Activated CD4-positive, alpha-beta T cell treated with anti-CD3 and anti-CD28 coated beads for 1 hour (primary cell): ENCODE measurements around the gene GABRR2.
"Not testable (repeated sequence)": the region's sequence is repeated elsewhere in the genome, so short reads cannot be mapped to it uniquely, and the experiment has no call there.

Experiments
- DNase-seq: peaks from one replicate; pipeline ENCODE4 v3.0.0-alpha.2; 2020

The GABRR2 gene

DNA sequence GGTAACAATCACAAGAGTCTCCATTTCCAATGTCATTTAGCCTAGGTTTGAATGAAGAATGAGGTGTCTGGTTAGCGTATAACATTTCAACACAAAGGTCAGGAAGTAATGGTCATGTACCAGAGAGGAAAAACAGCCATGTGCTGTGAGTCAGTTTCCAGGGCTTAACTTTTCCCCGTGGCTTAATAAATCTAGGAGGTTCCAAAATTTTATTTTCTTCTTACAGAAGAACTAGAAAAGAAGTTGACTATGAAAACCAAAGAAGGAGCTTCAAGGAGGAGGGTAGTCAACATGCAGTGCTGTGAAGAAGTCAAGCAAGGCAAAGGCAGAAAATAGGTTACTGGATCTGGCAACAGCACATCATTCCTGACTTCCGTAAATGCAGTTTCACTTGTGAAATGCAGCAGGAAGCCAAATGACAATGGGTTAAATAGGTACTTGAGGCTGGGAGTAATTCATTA, 8.4 kb upstream of the GABRR2 start:
- no peak for DNase-seq

DNA sequence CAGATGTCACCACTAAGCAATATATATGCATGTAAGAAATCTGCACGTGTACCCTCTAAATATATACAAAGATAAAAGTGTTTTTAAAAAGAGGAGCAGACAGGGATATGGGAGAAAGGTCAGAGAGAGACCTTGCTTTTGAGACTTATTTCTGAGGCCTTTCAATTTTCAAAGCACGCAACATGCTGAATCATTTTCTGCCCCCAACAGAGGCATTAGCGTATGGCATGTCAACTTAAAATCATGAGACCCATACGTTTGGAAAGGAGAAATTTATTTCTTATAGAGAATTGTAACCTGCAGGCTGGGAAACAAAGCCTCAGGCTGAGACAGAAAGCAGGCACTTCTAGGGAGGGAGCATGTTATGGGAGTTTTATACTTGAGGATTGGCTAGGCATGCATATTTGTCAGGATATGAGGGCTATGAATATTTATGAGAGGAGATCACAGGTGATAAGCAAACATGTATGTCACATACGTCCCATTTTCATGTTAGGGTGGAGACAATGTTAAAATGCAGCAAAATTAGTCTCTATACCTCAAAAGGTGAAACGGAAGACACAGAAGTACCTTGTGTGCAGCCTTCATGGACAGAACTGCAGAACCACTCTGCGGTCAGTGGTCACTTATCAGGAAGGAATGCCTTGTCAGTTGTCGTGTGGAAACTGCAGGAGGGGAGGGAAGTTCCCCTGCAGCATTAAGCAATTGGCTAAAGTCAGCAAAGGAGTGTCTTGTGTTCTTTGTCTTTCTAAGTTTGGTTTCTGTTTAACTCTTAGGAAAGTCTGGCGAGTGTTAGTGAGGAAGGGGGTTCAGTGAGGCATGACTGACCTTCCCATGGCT, 6.3 kb upstream of the GABRR2 start:
- DNase-seq: no peak

DNA sequence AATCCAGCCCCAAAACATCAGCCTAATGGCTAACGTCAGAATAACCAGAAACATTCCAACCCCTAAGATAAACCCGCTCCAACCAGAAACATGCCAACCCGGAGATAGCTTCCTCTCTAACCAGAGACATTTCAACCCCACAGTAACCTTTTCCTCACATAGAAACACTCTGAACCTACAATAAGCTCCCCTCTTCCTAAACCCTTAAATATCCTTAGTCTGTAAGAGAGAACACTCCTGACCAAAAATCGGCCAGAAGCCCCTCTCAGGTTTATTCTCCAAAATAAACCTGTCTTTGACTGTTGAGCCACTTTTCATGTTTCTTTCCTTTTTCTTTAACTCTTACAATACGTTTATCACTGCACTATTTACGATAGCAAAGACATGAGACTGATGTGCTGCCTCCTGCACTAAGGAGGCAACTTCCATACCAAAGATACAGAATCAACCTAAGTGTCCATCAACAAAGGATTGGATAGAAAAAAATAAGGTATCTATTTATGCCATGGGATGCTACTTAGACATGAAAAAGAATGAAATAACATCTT, 5.0 kb upstream of the GABRR2 start:
- no peak for DNase-seq

DNA sequence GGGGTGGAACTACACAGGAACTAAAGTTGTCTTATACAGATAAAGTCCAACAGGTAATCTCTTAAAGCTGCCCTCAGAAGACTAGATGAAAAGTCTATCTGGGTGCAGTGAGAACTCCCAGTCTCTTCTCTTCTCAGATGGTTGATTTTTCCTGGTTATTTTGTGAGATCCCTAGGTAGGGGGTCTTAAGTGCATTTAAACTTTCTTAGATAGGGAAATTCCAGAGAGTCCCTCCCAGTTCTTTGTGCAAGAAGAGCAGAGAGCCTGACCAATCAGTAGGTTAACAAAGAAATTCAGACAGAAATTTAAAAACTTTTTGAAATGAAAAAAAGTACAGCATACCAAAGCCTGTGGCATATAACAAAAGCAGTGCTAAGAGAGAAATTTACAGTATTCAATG, 2.0 kb upstream of the GABRR2 start:
- DNase-seq: no peak

DNA sequence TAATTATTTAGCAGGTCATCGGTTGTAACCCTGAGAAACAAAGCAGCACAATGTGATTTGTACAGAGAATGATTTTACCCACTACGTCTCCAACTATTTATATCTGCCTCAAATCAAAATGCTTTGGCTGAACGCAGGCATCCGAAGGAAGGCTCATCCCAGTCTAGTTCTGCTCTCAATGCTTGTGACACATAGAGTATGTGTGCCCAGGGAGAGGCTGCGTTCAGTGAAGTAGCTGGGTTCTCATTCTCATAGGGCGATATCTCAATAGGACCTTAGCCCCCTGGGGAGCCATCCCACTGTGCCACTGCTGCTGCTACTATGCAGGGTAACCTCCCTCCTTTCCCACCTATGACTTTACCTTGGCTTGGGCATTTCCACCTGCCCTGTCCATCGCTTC, 407 bp downstream of the GABRR2 start:
- no peak for DNase-seq

DNA sequence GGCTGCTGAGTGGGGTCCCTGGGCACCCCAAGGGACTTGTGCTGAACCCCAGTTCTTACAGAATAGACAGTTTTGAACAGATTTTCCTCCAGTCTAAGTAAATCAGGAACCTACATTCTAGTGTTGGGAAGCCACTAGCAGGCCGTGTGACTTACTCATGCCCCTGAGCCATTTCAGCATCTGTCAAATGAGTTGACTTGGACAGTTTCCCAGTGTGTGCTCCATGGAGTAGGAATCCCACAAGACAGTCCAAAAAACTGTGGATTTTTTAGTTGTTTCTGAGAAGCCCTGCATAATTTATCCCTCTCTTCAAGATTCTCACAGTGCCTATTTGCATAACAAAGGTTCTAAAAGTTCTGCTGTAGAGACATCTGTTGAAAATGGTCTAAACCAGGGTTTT, 2.1 kb downstream of the GABRR2 start:
- no peak for DNase-seq

DNA sequence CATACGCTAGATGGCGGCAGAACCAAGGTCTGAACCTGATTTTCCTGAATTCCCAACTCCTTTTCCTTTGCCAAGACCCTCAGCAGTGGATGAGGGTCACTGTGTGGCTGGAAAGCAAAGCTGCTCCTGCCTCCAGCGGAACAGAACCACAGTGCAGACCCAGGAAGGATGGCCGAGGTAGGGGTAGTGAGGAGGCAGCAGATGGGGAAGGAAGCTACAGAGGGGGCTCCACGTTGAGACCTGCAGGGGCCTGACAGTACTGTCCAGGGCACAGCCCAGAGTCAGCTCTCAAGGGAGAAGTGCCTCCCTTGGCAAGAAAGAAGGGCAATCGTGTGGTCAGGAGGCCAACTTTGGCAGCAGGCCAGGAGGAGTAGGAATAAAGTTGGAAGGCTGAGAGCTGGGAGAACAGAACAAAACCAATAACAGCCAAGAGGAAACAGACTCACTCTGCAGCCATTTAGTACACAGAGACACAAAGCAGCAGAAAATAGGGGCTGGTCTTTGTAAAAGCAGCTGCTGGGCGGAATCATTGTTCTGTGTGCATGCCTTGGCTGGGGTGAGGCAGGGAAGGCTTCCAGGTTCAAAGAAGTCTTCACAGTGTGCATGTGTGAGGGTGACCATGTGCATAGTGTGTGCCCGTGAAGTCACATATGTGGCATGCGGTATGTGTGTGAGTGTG, 3.1 kb downstream of the GABRR2 start:
- no peak for DNase-seq

DNA sequence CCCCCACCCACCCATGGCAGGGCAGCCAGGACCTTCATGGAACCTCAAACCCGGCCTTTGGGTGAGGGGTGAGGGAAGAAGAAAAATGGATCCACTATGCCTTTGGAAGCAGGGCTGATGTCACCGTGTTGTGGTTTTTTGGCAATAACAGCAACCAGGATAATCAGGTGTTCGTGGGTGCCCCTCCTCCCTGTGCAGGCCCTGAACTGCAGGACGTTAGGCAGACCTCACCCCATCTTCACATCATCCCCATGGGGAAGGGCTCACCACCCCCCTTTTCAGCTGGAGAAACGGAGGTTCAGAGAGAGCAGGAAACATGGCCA, 3.6 kb downstream of the GABRR2 start:
- no peak for DNase-seq

DNA sequence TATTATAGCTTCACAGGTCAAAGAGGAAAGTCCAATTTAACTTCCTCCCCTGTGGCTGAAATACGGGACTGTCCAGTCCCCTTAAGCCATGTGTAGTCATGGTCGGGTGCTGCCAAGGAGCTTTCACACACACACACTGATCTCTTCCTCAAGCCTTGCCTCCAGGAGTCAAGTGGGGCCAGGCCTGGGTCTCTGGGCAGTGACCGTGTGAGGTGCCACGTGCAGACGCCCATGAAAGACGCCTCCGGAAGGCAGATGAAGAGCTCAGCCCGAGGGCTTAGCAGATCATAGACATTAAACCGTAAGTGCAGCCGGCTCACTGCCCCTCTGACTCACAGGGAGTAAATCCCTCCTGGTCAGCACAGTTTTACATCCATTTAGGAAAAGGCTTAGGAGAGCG, 4.2 kb downstream of the GABRR2 start:
- DNase-seq: no peak

DNA sequence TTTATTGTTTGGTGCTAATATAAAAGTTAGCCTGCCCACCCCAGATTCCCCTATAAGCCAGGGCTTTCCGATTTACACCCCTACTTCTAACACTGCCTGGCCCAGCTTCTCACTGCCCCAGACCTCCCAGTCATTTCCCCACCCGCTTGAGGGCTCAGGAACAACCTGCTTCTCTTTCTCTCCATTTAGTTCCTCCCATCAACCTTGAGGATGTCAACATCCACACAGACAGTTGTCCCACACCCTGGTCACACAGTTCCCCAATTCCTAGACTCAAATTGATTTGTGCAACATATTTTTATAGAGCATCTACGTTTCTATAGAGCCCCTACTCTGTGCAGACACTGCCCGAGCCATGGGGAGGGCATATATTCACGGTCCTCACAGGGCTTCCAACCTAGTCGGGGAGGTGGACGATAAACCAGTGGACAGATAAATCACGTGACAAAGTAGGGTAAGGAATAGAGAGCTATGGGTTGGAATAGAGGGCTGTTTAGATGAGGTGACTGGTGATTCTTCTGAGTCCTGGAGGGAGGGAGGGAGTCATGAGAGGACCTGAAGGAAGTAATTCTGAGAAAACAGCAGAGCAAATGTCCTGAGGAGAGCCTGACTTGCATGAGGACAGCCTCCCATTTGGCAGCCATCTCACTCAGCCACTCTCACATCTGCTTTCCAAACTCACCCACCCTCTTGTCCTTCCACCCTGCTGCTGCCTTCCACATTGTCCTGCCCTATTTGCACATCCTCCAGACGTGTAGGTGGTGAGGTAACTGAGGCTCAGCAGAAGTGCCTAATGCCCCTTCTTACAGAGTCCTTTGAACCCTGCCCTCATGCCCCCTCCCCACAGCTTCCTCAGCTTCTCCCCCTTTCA, 6.3 kb downstream of the GABRR2 start:
- no peak for DNase-seq

DNA sequence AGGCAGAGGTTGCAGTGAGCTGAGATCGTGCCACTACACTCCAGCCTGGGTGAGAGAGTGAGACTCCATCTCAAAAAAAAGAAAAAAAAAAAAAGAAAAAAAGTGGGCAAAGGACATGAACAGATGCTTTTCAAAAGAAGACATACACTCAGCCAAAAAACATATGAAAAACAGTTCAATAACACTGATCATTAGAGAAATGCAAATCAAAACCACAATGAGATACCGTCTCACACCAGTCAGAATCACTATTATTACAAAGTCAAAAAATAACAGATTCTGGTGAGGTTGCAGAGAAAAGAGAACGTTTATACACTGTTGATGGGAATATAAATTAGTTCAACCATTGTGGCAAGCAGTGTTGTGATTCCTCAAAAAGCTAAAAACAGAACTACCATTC, 10.6 kb downstream of the GABRR2 start:
- DNase-seq: not testable (repeated sequence)

DNA sequence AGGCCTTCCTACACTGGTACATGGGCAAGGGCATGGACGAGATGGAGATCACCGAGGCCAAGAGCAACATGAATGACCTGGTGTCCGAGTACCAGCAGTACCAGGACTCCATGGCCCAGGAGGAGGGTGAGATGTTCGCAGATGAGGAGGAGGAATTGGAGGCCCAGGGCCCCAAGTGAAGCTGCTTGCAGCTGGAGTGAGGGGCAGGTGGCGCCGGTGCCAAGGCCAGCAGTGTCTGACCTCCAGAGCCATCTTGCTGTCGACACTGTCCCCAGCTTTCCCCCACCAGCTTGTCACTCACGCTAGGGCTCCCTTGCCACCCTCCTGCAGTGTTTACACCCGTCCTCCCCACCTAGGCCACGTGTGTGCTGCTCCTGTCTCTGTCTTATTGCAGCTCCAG, 12.2 kb downstream of the GABRR2 start:
- DNase-seq: no peak

DNA sequence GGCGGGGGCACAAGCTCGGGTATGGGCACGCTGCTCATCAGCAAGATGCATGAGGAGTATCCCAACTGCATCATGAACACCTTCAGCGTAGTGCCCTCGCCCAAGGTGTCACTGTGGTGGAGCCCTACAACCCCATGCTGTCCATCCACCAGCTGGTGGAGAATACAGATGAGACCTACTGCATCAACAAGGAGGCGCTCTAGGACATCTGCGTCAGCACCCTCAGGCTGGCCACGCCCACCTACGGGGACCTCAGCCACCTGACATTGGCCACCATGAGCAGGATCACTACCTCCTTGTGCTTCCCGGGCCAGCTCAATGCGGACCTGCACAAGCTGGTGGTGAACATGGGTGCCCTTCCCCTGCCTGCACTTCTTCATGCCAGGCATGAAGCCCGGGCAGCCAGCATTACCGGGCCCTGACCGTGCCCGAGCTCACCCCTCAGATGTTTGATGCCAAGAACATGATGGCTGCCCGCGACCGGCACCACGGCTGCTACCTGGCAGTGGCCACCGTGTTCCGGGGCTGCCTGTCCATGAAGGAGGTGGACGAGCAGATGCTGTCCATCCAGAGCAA, 12.8 kb downstream of the GABRR2 start:
- DNase-seq: no peak

DNA sequence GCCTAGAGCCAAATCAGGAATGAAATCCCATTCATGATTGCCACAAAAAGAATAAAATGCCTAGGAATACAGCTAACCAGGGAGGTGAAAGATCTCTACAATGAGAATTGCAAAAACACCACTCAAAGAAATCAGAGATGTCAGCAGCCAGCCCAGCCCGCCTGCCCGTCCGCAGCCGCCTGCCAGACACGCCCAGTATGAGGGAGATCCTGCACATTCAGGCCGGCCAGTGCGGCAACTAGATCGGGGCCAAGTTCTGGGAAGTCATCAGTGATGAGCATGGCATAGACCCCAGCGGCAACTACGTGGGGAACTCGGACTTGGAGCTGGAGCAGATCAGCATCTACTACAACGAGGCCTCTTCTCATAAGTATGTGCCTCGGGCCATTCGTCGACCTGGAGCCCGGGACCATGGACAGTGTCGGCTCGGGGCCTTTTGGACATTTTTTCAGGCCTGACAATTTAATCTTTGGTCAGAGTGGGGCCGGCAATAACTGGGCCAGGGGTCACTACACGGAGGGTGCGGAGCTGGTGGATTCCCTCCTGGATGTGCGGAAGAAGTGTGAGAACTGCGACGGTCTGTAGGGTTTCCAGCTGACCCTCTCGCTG, 13.4 kb downstream of the GABRR2 start:
- DNase-seq: no peak

DNA sequence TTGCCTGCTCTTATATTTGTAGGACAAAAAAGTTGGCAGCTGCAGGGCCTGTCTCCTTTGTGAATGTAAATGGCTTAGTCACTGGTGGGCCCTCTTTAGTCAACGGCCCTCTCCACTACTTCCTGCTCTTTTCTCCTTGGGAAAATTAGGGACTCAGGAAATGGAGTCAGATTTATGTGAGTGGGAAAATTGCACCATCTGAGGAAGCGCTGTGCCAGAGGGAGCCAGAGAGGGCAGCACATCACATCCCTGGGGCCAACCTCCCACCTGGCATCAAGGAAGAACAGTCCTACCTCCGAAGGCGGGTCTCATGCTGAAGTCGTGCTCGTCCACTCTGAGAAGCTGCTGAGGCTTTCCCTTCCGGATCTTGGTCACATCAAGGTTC, 15.6 kb downstream of the GABRR2 start:
- no peak for DNase-seq

DNA sequence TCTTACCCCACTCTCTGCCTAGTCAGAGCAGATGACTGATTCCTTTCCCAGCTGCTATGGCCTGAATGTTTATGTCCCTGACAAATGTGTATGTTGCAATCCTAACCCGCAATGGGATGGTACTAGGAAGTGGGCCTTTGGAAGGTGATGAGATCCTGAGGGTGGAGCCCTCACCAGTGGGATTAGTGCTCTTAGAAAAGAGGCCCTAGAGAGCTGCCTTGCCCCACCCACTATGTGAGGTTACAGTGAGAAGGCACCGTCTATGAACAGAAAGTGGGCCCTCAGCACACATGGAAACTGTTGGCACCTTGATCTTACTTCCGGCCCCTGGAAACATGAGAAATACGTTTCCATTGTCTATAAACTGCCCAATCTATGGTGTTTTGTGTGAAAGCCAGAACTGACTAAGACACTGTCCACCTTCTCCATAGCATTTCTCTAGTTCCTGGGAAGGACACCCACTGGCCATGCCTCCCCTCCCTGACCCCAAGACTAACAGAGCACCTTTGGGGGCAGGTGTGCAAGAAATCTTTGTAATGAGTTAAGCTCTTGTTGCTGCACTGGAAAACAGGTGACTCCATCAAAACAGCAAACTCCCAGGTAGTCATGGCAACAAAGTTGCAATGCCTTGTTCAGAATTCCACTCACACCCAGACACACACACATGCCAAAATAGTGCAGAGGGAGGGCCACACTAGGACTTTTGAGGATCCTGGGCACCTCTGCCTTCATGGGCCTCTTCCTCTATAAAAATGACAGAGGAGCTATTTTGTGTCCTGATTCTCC, 16.2 kb downstream of the GABRR2 start:
- DNase-seq: no peak

DNA sequence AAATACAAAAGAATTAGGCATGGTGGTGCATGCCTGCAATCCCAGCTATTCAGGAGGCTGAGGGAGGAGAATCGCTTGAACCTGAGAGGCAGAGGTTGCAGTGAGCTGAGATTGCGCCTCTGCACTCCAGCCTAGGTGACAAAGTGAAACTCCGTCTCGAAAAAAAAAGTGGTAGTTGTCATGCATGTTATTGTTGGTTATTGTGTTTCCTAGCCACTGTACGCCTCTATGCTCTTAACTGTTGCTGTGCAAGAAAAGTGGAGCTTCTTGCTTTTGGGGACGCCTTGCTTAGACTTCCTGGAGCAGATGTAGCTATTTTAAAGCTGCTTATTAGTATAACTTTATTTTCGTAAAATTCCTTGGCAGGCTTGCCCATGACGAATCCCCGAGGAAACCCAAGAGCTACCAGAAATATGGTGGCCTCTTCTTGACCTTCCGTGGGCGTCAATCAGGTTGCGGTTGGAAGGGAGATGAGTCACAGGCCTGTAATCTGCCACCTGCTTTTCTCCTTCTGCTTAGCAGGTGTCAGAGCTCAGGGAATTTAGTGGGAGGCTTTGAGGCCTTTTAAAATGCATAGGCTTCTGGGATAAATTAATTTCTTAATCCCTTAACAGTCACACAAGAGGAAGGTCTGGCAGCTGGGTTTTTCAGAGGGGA, 17.3 kb downstream of the GABRR2 start:
- peak; percentile 32 for DNase-seq

DNA sequence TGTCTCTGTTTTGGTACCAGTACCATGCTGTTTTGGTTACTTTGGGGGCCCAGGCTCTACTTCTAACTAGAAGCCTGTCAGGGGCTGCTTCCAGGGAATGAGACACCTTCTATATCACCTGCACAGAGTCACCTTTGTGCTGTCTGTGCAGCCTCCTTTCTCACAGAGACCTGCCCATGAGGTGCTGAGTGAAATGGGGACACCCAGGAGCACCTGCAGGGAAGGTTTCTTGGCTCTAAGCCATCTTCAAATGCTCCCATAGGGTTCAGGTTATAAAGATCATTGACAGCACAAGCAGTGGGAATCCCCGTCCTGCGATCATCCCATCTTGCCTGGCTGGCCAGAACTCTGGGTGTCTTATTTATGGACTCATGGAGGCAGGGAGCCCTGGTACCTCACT, 19.1 kb downstream of the GABRR2 start:
- no peak for DNase-seq

DNA sequence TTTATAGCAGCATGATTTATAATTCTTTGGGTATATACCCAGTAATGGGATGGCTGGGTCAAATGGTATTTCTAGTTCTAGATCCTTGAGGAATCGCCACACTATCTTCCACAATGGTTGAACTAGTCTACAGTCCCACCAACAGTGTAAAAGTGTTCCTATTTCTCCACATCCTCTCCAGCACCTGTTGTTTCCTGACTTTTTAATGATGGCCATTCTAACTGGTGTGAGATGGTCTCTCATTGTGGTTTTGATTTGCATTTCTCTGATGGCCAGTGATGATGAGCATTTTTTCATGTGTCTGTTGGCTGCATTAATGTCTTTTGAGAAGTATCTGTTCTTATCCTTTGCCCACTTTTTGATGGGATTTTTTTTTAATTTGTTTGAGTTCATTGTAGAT, 20.0 kb downstream of the GABRR2 start:
- not testable (repeated sequence) for DNase-seq

DNA sequence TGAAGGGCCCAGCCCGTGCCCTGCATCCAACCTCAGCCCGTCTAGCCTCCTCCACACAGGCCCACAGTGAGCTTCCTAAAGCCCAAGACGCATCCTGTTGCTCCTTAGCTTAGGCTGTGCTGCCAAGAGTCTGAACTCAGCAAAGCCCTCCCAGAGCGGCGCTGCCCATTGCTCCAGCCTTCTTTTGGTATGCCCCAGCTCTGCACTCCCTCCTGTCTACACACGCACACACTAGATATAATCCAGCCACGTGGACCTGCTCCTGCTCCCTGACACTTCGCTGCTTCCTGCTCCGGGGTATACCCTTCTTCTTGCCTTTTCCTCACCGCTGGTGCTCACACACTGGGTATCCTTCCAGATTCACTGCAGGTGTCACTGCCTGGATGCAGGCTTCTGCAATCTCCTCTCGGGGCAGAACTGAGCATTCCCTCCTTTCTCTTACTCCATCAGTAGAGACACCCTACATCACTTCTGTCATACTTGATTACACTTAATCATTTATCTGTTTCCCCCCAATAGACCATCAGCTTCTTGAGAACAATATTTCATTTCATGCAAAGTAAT, 23.8 kb downstream of the GABRR2 start:
- no peak for DNase-seq
